Lung microvascular endothelial cell (primary cell): ENCODE results near the gene GLYAT. TPM values are rescaled to one million over a fixed set of nuclear protein-coding genes. Genes with fewer than 3 reads are reported as not detected.
"Not testable (repeated sequence)": the region's sequence is repeated elsewhere in the genome, so short reads cannot be mapped to it uniquely, and the experiment has no call there.

Source experiments
- DNase-seq, 2 donors: peaks; one replicate each; pipeline versions ENCODE4 v3.0.0 to v3.0.0-alpha.2; 2010; ENCODE audit warnings: low read depth in 2 of 2
- total RNA-seq: library from RNA; depleted of rRNA; stranded (reverse); fragments of >200 nt; gene quantifications from 2 replicates; pipeline ENCODE4 v1.2.1, GENCODE V29; 2014

The GLYAT gene
- total RNA-seq, 1 donor from 2014 or later = not detected

GRCh38 chr11:58677536-58677935 lies 54.2 kb downstream of the GLYAT start:
- not testable (repeated sequence) for DNase-seq

DNA sequence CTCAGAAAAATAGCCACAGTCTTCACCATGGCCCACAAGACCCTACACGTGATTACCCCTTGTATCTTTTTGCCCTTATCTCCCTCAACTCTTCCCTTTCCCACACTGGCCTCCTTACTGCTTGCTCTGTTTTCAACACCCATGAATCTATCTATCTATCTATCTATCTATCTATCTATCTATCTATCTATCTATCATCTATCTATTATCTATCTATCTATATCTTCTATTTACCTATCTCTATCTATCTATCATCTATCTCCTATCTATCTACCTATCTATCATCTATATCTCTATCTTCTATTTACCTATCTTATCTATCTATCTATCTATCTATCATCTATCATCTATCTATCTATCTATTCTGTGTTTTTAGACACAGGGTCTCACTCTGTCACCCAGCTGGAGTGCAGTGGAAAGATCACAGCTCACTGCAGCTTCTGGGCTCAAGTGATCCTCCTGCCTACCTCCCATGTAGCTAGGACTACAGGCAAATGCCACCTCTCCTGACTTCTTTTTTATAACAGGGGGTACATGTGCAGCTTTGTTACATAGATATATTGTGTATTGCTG lies 55.1 kb downstream of the GLYAT start:
- DNase-seq = no peak

GRCh38 chr11:58675334-58676155 lies 56.2 kb downstream of the GLYAT start:
- peak; percentile 66 to 67 for DNase-seq

GRCh38 chr11:58674609-58675008 lies 57.1 kb downstream of the GLYAT start:
- peak; percentile 4 to 36 for DNase-seq

- DNase-seq = no peak
These were observed 59.6 kb downstream of the GLYAT start for GRCh38 chr11:58671983-58672633.

DNA sequence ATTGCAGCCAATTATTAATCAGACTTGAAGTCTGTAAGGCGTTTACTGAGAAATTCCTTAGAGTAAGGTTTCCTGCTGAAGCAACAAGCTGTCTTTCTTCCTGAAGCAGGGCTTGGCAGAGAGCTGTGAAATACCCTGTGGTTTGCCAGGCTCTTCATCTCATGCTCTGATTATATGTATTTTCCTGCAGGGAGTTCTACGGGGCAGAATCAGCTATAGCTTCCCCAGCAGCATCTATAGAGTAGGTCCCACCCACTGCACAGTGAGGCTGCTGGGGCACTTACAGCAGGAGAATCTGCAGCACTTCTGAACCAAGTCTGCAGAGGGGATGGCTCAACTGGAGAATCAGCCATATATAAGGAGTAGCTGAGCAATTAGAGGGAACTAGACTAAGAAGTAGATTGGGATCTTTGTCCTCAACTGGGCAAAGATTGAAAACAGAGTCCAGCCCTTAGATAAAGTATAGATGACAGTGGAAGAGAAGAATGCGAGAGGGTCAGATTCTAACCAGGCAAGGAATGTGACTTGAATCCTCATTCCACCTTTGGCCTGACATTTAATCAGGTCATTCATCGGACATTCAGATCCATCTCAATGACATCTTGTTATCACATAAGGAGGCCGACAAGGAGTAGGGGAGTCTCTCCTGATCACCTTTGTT lies 71.7 kb downstream of the GLYAT start:
- no peak for DNase-seq

GRCh38 chr11:58659404-58659803 lies 72.3 kb downstream of the GLYAT start:
- no peak for DNase-seq

Other genes starting within 250 kb of the GLYAT start
- not detected in 2 replicates for gene OR5B21, start 223.8 kb downstream of the GLYAT start, total RNA-seq
- 2.0 and 3.1 TPM in 2 replicates for gene LPXN, start 156.1 kb downstream of the GLYAT start, total RNA-seq
- 28.1 and 34.3 TPM in 2 replicates for gene ZFP91, start 152.9 kb downstream of the GLYAT start, total RNA-seq
- gene CNTF, start 109.3 kb downstream of the GLYAT start, total RNA-seq = 0.99 and 1.1 TPM in 2 replicates
- gene GLYATL2, start 112.8 kb upstream of the GLYAT start, total RNA-seq = not detected in 2 replicates
- gene GLYATL1, start 207.5 kb upstream of the GLYAT start, total RNA-seq = not detected in 2 replicates